Dendritic cell treated with granulocyte-macrophage colony-stimulating factor and Interleukin-4, amounts not matched to agents 40 ng/mL and 50 ng/mL, for 4 days (primary cell): ENCODE results near the gene DNALI1.

ENCODE experiments used
- H3K27ac Mint-ChIP-seq: one replicate; pipeline ENCODE4 v1.8.0; 2022; ENCODE audit warnings: mild to moderate bottlenecking, mixed read lengths
- H3K27me3 Mint-ChIP-seq: one replicate; pipeline ENCODE4 v1.8.0; 2022; ENCODE audit warnings: mild to moderate bottlenecking, mixed read lengths
- H3K36me3 Mint-ChIP-seq: one replicate; pipeline ENCODE4 v1.8.0; 2022; ENCODE audit warnings: low read depth, mixed read lengths
- H3K4me1 Mint-ChIP-seq: one replicate; pipeline ENCODE4 v1.8.0; 2022; ENCODE audit warnings: low read depth, mixed read lengths
- H3K4me3 Mint-ChIP-seq: one replicate; pipeline ENCODE4 v1.8.0; 2022; ENCODE audit warnings: mild to moderate bottlenecking, moderate library complexity, mixed read lengths
- H3K9me3 Mint-ChIP-seq: one replicate; pipeline ENCODE4 v1.8.0; 2022; ENCODE audit warnings: mixed read lengths
- intact Hi-C: fragments of 100-400 bp; cut with micrococcal nuclease; formaldehyde crosslinking; loops from one replicate; pipeline ENCODE4 v1.15.0; 2022

Gene DNALI1

DNA sequence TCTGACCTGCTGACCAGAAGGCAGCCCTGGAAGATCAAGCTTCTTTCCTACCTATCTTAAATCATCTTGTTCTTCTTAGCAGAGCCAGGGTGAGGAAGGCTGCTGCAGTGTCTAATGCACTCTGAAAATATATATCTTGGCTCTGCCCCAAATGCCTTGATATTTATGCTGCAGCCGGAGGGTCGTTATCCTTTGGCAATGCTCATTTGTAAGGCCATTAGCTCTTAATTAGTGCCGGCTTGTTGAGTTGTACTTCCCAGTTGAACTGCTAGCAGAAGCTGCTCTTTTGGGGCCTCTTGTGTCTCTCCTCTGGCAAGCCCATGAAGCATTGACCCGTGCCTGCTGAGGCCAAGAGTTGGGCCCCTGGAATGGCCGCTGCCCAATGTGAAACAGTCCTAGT is 43.2 kb downstream of the DNALI1 start:
- Mint-ChIP-seq H3K36me3 (peaks cover 8% of the 10 kb centered on the region), H3K9me3 (no peaks in the 10 kb centered on the region), H3K4me3 (no peak overlapping the region), H3K27ac (no peak overlapping the region), H3K27me3 (peaks cover 14% of the 10 kb centered on the region), H3K4me1 (peaks cover 6% of the 10 kb centered on the region)
- intact Hi-C loops: loop anchor here (5.0 to 10.0 kb wide), 3 partner anchors 125 to 262 kb away; partner anchors contain the start of genes C1orf122, YRDC and ZC3H12A

DNA sequence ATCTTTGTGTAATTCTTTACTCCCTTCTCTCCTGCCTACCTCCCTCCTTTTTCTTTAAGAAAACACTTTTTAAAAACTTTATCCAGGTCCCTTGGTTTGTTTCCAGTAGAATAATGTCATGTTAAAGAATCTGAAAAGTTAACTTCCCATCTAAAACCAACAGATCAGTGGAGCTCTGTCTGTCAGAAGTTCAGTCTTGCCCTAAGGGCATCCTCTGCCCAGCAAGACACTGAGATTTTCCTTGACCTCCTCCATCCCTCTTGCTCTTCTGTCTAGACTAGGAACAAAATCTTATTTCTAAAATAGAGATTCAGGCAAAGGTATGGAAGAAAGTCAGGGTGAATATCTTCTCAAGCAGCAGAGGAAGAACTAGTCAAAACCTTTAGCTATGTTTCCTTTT is 44.7 kb downstream of the DNALI1 start:
- no peak overlapping the region for H3K4me3 Mint-ChIP-seq
- H3K27ac Mint-ChIP-seq: no peak overlapping the region
- H3K27me3 Mint-ChIP-seq: peaks cover 14% of the 10 kb centered on the region
- H3K9me3 Mint-ChIP-seq: no peaks in the 10 kb centered on the region
- H3K4me1 Mint-ChIP-seq: peaks cover 6% of the 10 kb centered on the region
- intact Hi-C loops: no loop called here
- no peaks in the 10 kb centered on the region for H3K36me3 Mint-ChIP-seq

GRCh38 chr1:37602750-37603694 is 46.3 kb downstream of the DNALI1 start:
- peaks cover 13% of the 10 kb centered on the region for H3K27me3 Mint-ChIP-seq
- H3K36me3 Mint-ChIP-seq: no peaks in the 10 kb centered on the region
- H3K4me3 Mint-ChIP-seq: no peak overlapping the region
- H3K9me3 Mint-ChIP-seq: no peaks in the 10 kb centered on the region
- intact Hi-C loops: loop anchor here (1.0 kb wide), 1 partner anchor 79 kb away; no protein-coding TSS in a partner anchor
- H3K27ac Mint-ChIP-seq: no peak overlapping the region
- H3K4me1 Mint-ChIP-seq: peaks cover 6% of the 10 kb centered on the region

DNA sequence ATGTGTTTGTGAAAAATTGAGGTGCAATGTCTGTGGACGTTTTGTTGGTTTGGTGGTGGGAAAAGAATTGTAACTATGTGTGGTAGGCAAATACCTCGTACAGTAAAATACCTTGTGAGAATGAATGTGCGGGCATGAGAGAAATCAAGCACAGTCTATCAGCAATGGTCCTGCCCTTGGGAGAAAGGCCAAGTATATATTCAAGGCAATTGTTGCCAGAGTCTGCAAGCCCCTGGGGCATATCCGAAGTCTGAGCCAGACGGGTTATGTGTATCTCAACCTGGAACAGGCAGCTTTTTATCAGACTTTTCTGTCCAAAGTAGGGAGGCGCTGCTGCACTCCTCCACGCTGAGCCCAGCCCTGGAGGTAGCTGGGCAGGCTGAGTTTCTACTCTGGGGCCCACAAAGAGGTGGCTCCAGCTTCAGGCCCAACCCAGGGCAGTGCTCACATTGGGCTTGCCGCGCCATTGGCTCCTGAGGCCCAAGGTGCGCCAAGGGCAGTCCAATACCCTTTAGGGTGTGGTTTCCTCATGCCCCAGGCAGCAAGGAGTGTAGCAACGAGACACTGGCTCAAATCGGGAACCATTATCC is 48.4 kb downstream of the DNALI1 start:
- intact Hi-C loops: no loop called here
- Mint-ChIP-seq H3K4me3 (no peak overlapping the region), H3K36me3 (no peaks in the 10 kb centered on the region), H3K4me1 (peaks cover 6% of the 10 kb centered on the region), H3K9me3 (no peaks in the 10 kb centered on the region), H3K27me3 (peaks cover 9% of the 10 kb centered on the region), H3K27ac (no peak overlapping the region)

GRCh38 chr1:37605806-37606474 is 49.2 kb downstream of the DNALI1 start:
- Mint-ChIP-seq H3K27ac (peak overlapping the region; percentile 35), H3K9me3 (no peaks in the 10 kb centered on the region), H3K4me1 (peaks cover 6% of the 10 kb centered on the region), H3K36me3 (no peaks in the 10 kb centered on the region), H3K27me3 (peaks cover 9% of the 10 kb centered on the region), H3K4me3 (no peak overlapping the region)
- intact Hi-C loops: no loop called here

GRCh38 chr1:37606481-37607263 is 49.9 kb downstream of the DNALI1 start:
- Mint-ChIP-seq H3K36me3 (no peaks in the 10 kb centered on the region), H3K27me3 (peaks cover 9% of the 10 kb centered on the region), H3K27ac (peak overlapping the region; percentile 35), H3K4me1 (peaks cover 6% of the 10 kb centered on the region), H3K4me3 (peak overlapping the region; percentile 25), H3K9me3 (no peaks in the 10 kb centered on the region)
- intact Hi-C loops: no loop called here

DNA sequence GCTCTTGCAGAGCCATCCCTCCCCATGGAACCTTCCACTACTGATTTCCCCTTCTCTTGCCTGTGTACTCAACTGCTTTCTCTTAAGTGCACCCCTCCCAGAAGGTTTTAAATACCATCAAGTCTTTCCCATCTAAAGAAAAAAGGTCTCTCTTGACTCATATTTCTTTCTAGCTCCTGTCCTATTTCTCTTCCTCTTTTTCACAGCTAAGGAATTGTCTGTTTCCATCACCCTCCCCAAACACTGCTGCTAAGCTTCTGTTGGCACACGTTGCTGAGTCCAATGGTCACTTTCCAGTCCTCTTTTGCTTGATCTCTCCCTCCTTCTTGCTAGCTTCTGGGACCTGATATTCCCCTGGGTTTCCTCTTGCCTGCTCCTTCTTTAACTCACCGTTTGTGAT is 52.3 kb downstream of the DNALI1 start:
- Mint-ChIP-seq H3K4me1 (no peaks in the 10 kb centered on the region), H3K27ac (no peak overlapping the region), H3K36me3 (no peaks in the 10 kb centered on the region), H3K9me3 (no peaks in the 10 kb centered on the region), H3K27me3 (peaks cover 2% of the 10 kb centered on the region), H3K4me3 (no peak overlapping the region)
- intact Hi-C loops: no loop called here

DNA sequence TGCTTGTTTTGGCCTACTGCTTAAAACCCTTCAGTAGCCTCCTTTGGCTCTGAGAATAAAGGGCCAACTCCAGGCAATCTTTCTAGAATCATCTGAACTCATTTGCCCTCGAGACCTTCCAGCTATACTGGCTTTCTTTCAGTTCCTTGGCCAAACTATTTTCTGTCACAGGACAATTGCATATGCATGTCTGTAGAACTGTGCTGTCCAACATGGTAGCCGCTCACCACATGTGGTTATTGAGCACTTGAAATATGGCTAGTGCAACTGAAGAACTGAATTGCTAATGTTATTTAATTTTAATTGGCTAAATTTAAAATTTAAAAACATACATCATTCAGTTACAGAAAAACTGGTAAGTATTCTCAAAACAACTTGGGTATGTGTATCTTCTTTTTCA is 53.3 kb downstream of the DNALI1 start:
- intact Hi-C loops: no loop called here
- Mint-ChIP-seq H3K9me3 (no peaks in the 10 kb centered on the region), H3K4me1 (no peaks in the 10 kb centered on the region), H3K4me3 (no peak overlapping the region), H3K27ac (no peak overlapping the region), H3K27me3 (peaks cover 6% of the 10 kb centered on the region), H3K36me3 (no peaks in the 10 kb centered on the region)

DNA sequence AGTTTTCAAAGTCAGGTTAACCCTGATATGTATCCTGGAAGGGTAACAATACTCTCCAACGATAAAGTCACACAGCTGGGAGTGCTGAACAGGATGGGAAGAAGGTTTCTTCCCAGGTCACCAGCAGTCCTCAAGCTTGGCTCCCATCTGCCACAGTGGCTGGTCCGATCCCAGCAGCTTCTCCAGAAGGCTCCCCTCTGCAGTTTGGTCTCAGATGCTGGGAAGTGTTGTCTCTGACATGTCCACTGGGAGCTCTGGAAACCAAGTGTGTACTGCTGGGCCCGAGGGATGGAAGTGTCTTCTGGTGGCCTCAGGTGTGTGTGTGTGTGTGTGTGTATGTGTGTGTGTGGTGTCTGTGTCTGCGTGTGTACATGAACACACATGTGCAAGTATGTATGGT is 55.4 kb downstream of the DNALI1 start:
- no peaks in the 10 kb centered on the region for H3K4me1 Mint-ChIP-seq
- H3K27ac Mint-ChIP-seq: no peak overlapping the region
- H3K36me3 Mint-ChIP-seq: no peaks in the 10 kb centered on the region
- H3K9me3 Mint-ChIP-seq: no peaks in the 10 kb centered on the region
- H3K27me3 Mint-ChIP-seq: peaks cover 15% of the 10 kb centered on the region
- no peak overlapping the region for H3K4me3 Mint-ChIP-seq
- intact Hi-C loops: no loop called here

DNA sequence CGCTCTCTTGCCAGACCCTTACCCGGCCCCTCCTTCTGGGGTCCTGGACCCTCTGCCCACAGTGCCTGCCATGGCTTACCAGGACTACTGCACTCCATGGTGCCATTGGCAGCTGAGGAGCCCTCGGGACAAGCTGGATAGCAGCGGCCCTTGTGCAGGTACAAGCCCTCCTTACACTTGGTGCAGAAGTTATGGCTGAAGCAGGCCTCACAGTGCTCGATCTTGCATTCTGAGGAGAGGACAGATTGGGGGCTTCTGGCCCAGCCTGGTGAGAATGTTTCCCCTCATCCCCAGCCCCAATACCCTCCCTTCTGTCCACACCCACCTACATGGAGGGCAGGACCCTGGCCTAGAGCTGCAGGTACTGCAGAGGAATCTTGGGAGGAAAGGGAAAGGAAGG is 57.4 kb downstream of the DNALI1 start:
- intact Hi-C loops: no loop called here
- no peaks in the 10 kb centered on the region for H3K4me1 Mint-ChIP-seq
- H3K36me3 Mint-ChIP-seq: no peaks in the 10 kb centered on the region
- peaks cover 27% of the 10 kb centered on the region for H3K27me3 Mint-ChIP-seq
- H3K4me3 Mint-ChIP-seq: no peak overlapping the region
- H3K9me3 Mint-ChIP-seq: no peaks in the 10 kb centered on the region
- no peak overlapping the region for H3K27ac Mint-ChIP-seq

DNA sequence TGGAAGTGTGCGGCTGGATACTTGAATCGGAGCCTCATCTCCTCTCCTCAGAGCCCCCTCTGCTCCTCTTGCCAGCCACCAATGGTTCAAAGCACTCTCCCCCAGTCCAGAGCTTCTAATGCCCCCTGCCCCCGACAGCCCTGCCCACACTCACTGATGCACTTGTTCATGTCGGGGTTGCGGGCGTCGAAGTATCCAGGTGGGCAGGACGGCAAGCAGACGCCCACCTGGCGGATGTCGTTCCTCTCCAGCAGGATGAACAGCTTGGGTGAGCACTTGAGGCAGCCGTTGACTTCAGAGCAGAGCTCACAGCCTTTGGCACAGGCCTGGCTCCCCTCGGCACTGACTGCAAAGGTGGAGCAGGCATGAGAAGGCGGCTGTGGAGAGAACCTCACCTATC is 59.6 kb downstream of the DNALI1 start:
- intact Hi-C loops: no loop called here
- no peak overlapping the region for H3K27ac Mint-ChIP-seq
- no peaks in the 10 kb centered on the region for H3K9me3 Mint-ChIP-seq
- H3K4me3 Mint-ChIP-seq: no peak overlapping the region
- no peaks in the 10 kb centered on the region for H3K36me3 Mint-ChIP-seq
- peaks cover 29% of the 10 kb centered on the region for H3K27me3 Mint-ChIP-seq
- no peaks in the 10 kb centered on the region for H3K4me1 Mint-ChIP-seq
